Keratinocyte (primary cell): ENCODE data around the gene TRPC4AP. TPM values are rescaled to one million over a fixed set of nuclear protein-coding genes. Genes with fewer than 3 reads are reported as not detected.

Source experiments
- DNase-seq: peaks from one replicate; pipeline ENCODE4 v3.0.0-alpha.2; 2011; ENCODE audit warnings: low read depth, missing footprints, low spot score
- FAIRE-seq: peaks from 2 replicates; lab custom pipeline; 2011; peaks lifted over from hg19 to GRCh38; lab: Jason Lieb, UNC
- H2AFZ ChIP-seq: 2 replicates; pipeline ENCODE4 v1.6.0; 2012; ENCODE audit warnings: low read length, control low read depth, inconsistent platforms; ENCODE audit not compliant: control insufficient read depth
- H3K27ac ChIP-seq: 2 replicates; pipeline ENCODE4 v1.5.1; 2011; ENCODE audit warnings: low read length; ENCODE audit not compliant: control insufficient read depth, insufficient read depth
- H3K27me3 ChIP-seq: 3 replicates; pipeline ENCODE4 v1.6.0; 2011; ENCODE audit warnings: low read length; ENCODE audit not compliant: control insufficient read depth, insufficient read depth; ENCODE audit errors: extremely low read depth
- H3K36me3 ChIP-seq, 2 experiments: 2 replicates in 1 of 2; 3 replicates in 1 of 2; pipeline ENCODE4 v1.5.1; 2011; ENCODE audit warnings: low read length in 2 of 2, mild to moderate bottlenecking in 1 of 2; ENCODE audit not compliant: control insufficient read depth in 2 of 2, insufficient read depth in 2 of 2; ENCODE audit errors: extremely low read depth in 1 of 2
- H3K4me1 ChIP-seq: 3 replicates; pipeline ENCODE4 v1.5.1; 2011; ENCODE audit warnings: low read length; ENCODE audit not compliant: control insufficient read depth, insufficient read depth; ENCODE audit errors: extremely low read depth
- H3K4me2 ChIP-seq: 3 replicates; pipeline ENCODE4 v1.6.0; 2011; ENCODE audit warnings: low read depth, low read length; ENCODE audit not compliant: control insufficient read depth, insufficient read depth; ENCODE audit errors: extremely low read depth
- H3K4me3 ChIP-seq, 3 experiments: fragments of 200-600 bp in 1 of 3; sonication (generic) in 1 of 3; 2 replicates in 2 of 3; 3 replicates in 1 of 3; pipeline ENCODE4 v1.5.1; 2011 to 2016; ENCODE audit warnings: low read length in 3 of 3, mild to moderate bottlenecking in 3 of 3, control low read depth in 2 of 3, inconsistent platforms in 1 of 3, low read depth in 1 of 3, mixed read lengths in 1 of 3, mixed run types in 1 of 3, moderate library complexity in 1 of 3; ENCODE audit not compliant: control insufficient read depth in 2 of 3, insufficient read depth in 2 of 3; ENCODE audit errors: extremely low read depth in 1 of 3
- H3K79me2 ChIP-seq: 2 replicates; pipeline ENCODE4 v1.6.0; 2012; ENCODE audit warnings: low read length; ENCODE audit not compliant: control insufficient read depth, insufficient read depth
- H3K9ac ChIP-seq: 3 replicates; pipeline ENCODE4 v1.6.0; 2011; ENCODE audit warnings: low read length; ENCODE audit not compliant: control insufficient read depth, insufficient read depth; ENCODE audit errors: extremely low read depth
- H3K9me1 ChIP-seq: 3 replicates; pipeline ENCODE4 v1.6.0; 2011; ENCODE audit warnings: low read length; ENCODE audit not compliant: control insufficient read depth, insufficient read depth; ENCODE audit errors: extremely low read depth
- H3K9me3 ChIP-seq: 2 replicates; pipeline ENCODE4 v1.5.1; 2012; ENCODE audit warnings: low read depth, low read length; ENCODE audit not compliant: control insufficient read depth
- H4K20me1 ChIP-seq: 3 replicates; pipeline ENCODE4 v1.6.0; 2011; ENCODE audit warnings: low read length; ENCODE audit not compliant: control insufficient read depth, insufficient read depth; ENCODE audit errors: extremely low read depth
- CTCF ChIP-seq, 3 experiments: IDR thresholded peaks in 1 of 3; conservative IDR thresholded peaks in 1 of 3; optimal IDR thresholded peaks in 1 of 3; 2 replicates in 2 of 3; 3 replicates in 1 of 3; pipeline versions ENCODE3 to v1.5.1; 2011; ENCODE audit warnings: low read length in 3 of 3, mild to moderate bottlenecking in 3 of 3, moderate library complexity in 2 of 3, control low read depth in 1 of 3, inconsistent platforms in 1 of 3; ENCODE audit not compliant: insufficient read depth in 2 of 3; ENCODE audit errors: extremely low read depth in 1 of 3
- EZH2 ChIP-seq: IDR thresholded peaks from one replicate; pipeline ENCODE4 v1.6.1; 2012; ENCODE audit warnings: inconsistent platforms, mild to moderate bottlenecking, low read length, moderate library complexity
- dilution Hi-C: fragments of 300-500 bp; cut with MboI; formaldehyde crosslinking; loops from one replicate; pipeline ENCODE4 v1.7.0; 2020; ENCODE audit warnings: low sequenced_read_pairs; ENCODE audit not compliant: extremely low pct_ligation_motif_present
- polyA plus RNA-seq, 5 experiments: library from polyadenylated mRNA; depleted of rRNA in 3 of 5; stranded (reverse) in 3 of 5; stranded (forward) in 1 of 5; unstranded in 1 of 5; fragments of >200 nt; gene quantifications; 1 replicate in 1 of 5; 2 replicates in 3 of 5; 3 replicates in 1 of 5; pipeline versions ENCODE4 v1.2.1 to v1.2.3, GENCODE V29; 2011 to 2012; ENCODE audit warnings: missing spikeins in 2 of 5, low read depth in 1 of 5, low replicate concordance in 1 of 5

The TRPC4AP gene
- polyA plus RNA-seq, 1 donor (not counting 4 experiments of a cell fraction or from before 2014, with no cell fraction given) = 53.9 TPM

GRCh38 chr20:34970846-34971560, 121.6 kb downstream of the TRPC4AP start:
- no peaks in the 10 kb centered on the region for H3K36me3 ChIP-seq
- H3K27ac ChIP-seq = no peak overlapping the region
- no peak for DNase-seq
- no peak overlapping the region for H3K4me2 ChIP-seq
- no peak overlapping the region for H3K9ac ChIP-seq
- H3K9me3 ChIP-seq = no peaks in the 10 kb centered on the region
- no peaks in the 10 kb centered on the region for H3K27me3 ChIP-seq
- no peak overlapping the region for H3K4me3 ChIP-seq
- H3K79me2 ChIP-seq = no peaks in the 10 kb centered on the region
- H4K20me1 ChIP-seq = no peaks in the 10 kb centered on the region
- no peak for FAIRE-seq
- H3K4me1 ChIP-seq = peaks cover 4% of the 10 kb centered on the region
- dilution Hi-C loops = no loop called here
- TF ChIP-seq EZH2 = no peak
- TF ChIP-seq CTCF (optimal IDR thresholded peaks at IDR 0.05 in 1 of 3, IDR thresholded peaks at IDR 0.05 in 1 of 3, conservative IDR thresholded peaks at IDR 0.05 in 1 of 3; ENCODE audit: extremely low read depth in 1 of 3, insufficient read depth in 2 of 3, low read length in 3 of 3) = no peak
- H2AFZ ChIP-seq = no peak overlapping the region
- H3K9me1 ChIP-seq = no peaks in the 10 kb centered on the region

GRCh38 chr20:34970193-34970840, 122.3 kb downstream of the TRPC4AP start:
- H3K9me3 ChIP-seq = no peaks in the 10 kb centered on the region
- no peak overlapping the region for H3K4me3 ChIP-seq
- no peak for TF ChIP-seq EZH2
- TF ChIP-seq CTCF (optimal IDR thresholded peaks at IDR 0.05 in 1 of 3, IDR thresholded peaks at IDR 0.05 in 1 of 3, conservative IDR thresholded peaks at IDR 0.05 in 1 of 3; ENCODE audit: extremely low read depth in 1 of 3, insufficient read depth in 2 of 3, low read length in 3 of 3) = no peak
- no peak overlapping the region for H3K9ac ChIP-seq
- H3K27ac ChIP-seq = no peak overlapping the region
- no peak for FAIRE-seq
- no peak overlapping the region for H2AFZ ChIP-seq
- no peak for DNase-seq
- H3K27me3 ChIP-seq = no peaks in the 10 kb centered on the region
- no peaks in the 10 kb centered on the region for H3K79me2 ChIP-seq
- no peaks in the 10 kb centered on the region for H3K9me1 ChIP-seq
- H4K20me1 ChIP-seq = no peaks in the 10 kb centered on the region
- dilution Hi-C loops = no loop called here
- no peak overlapping the region for H3K4me2 ChIP-seq
- peaks cover 4% of the 10 kb centered on the region for H3K4me1 ChIP-seq
- no peaks in the 10 kb centered on the region for H3K36me3 ChIP-seq
